Natural killer cell (primary cell): ENCODE results near the gene GATA5. TPM values are rescaled to one million over a fixed set of nuclear protein-coding genes. Genes with fewer than 3 reads are reported as not detected.

ENCODE experiments used
- ATAC-seq, 3 donors: fragments of 150-1000 bp in 2 of 3; fragments of 200-7000 bp in 1 of 3; cut with Tn5 transposase; 1 replicate in 1 of 3; 2 replicates in 2 of 3; pipeline ENCODE4 v1.10.0; 2021; ENCODE audit warnings: mild to moderate bottlenecking in 2 of 3, moderate library complexity in 2 of 3
- DNase-seq, 2 donors: peaks; one replicate each; pipeline versions ENCODE4 v3.0.0 to v3.0.0-alpha.2; 2013 to 2021; ENCODE audit warnings: mixed read lengths in 1 of 2
- H3K27ac ChIP-seq: one replicate; pipeline ENCODE4 v1.5.1; 2013; ENCODE audit warnings: mild to moderate bottlenecking, low read length
- H3K27me3 ChIP-seq: one replicate; pipeline ENCODE4 v1.6.1; 2013; ENCODE audit warnings: low read length; ENCODE audit not compliant: control insufficient read depth, insufficient read depth
- H3K36me3 ChIP-seq: one replicate; pipeline ENCODE4 v1.6.1; 2013; ENCODE audit warnings: low read length; ENCODE audit not compliant: control insufficient read depth, insufficient read depth
- H3K4me1 ChIP-seq: one replicate; pipeline ENCODE4 v1.6.1; 2013; ENCODE audit warnings: low read length; ENCODE audit not compliant: control insufficient read depth, insufficient read depth
- H3K4me3 ChIP-seq: one replicate; pipeline ENCODE4 v1.5.1; 2013; ENCODE audit warnings: low read length
- H3K9me3 ChIP-seq: one replicate; pipeline ENCODE4 v1.6.1; 2013; ENCODE audit warnings: low read length; ENCODE audit not compliant: control insufficient read depth, insufficient read depth
- H3K27ac Mint-ChIP-seq, 2 donors: one replicate each; pipeline ENCODE4 v1.8.0; 2022; ENCODE audit warnings: mild to moderate bottlenecking in 2 of 2, mixed read lengths in 2 of 2, moderate library complexity in 1 of 2
- H3K27me3 Mint-ChIP-seq, 2 donors: one replicate each; pipeline ENCODE4 v1.8.0; 2022; ENCODE audit warnings: low read depth in 2 of 2, mixed read lengths in 2 of 2
- H3K36me3 Mint-ChIP-seq: one replicate; pipeline ENCODE4 v1.8.0; 2022; ENCODE audit warnings: mixed read lengths
- H3K4me1 Mint-ChIP-seq, 2 donors: one replicate each; pipeline ENCODE4 v1.8.0; 2022; ENCODE audit warnings: mixed read lengths in 2 of 2
- H3K4me3 Mint-ChIP-seq: one replicate; pipeline ENCODE4 v1.8.0; 2022; ENCODE audit warnings: mild to moderate bottlenecking, moderate library complexity, mixed read lengths
- H3K9me3 Mint-ChIP-seq, 2 donors: one replicate each; pipeline ENCODE4 v1.8.0; 2022; ENCODE audit warnings: mixed read lengths in 2 of 2
- whole genome bisulfite sequencing: methylation state at CpG from one replicate; pipeline ENCODE4 v1.1.7; 2013; ENCODE audit warnings: missing lambda C conversion rate; ENCODE audit not compliant: insufficient coverage; 5-methylcytosine and 5-hydroxymethylcytosine counted together
- intact Hi-C: fragments of 100-400 bp; cut with micrococcal nuclease; formaldehyde crosslinking; loops from one replicate; pipeline ENCODE4 v1.14.2; 2022
- total RNA-seq, 4 donors: library from RNA; stranded (reverse); fragments of 120-200 nt in 1 of 4; gene quantifications; one replicate each; pipeline versions ENCODE4 v1.2.3 to v1.2.4, GENCODE V29; 2013 to 2022
- TF ChIP-seq, protein P1 (sequence below): fragments of 200-600 bp; IDR thresholded peaks from one replicate; pipeline ENCODE4 v1.8.0; 2022; ENCODE audit warnings: antibody characterized with exemption

GATA5 gene
- total RNA-seq, 3 donors from 2014 or later (not counting 1 experiment from before 2014, with no cell fraction given): not detected

GRCh38 chr20:62481425-62482145 lies 5.8 kb upstream of the GATA5 start:
- TF ChIP-seq, protein P1, sequence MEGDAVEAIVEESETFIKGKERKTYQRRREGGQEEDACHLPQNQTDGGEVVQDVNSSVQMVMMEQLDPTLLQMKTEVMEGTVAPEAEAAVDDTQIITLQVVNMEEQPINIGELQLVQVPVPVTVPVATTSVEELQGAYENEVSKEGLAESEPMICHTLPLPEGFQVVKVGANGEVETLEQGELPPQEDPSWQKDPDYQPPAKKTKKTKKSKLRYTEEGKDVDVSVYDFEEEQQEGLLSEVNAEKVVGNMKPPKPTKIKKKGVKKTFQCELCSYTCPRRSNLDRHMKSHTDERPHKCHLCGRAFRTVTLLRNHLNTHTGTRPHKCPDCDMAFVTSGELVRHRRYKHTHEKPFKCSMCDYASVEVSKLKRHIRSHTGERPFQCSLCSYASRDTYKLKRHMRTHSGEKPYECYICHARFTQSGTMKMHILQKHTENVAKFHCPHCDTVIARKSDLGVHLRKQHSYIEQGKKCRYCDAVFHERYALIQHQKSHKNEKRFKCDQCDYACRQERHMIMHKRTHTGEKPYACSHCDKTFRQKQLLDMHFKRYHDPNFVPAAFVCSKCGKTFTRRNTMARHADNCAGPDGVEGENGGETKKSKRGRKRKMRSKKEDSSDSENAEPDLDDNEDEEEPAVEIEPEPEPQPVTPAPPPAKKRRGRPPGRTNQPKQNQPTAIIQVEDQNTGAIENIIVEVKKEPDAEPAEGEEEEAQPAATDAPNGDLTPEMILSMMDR: no peak
- 53% methylated on average over 29 of the region's 29 CpGs for WGBS
- Mint-ChIP-seq H3K27ac (no peak overlapping the region), H3K4me1 (peaks cover 5 to 16% of the 10 kb centered on the region in 2 donors), H3K27me3 (peaks cover 50 to 54% of the 10 kb centered on the region in 2 donors), H3K36me3 (no peaks in the 10 kb centered on the region), H3K4me3 (no peak overlapping the region), H3K9me3 (no peaks in the 10 kb centered on the region)
- DNase-seq (no peak), ATAC-seq (no peak)
- no peaks in the 10 kb centered on the region for H3K9me3 ChIP-seq
- peaks cover 13% of the 10 kb centered on the region for H3K4me1 ChIP-seq
- H3K27me3 ChIP-seq: peaks cover 42% of the 10 kb centered on the region
- intact Hi-C loops: no loop called here
- no peak overlapping the region for H3K27ac ChIP-seq
- H3K4me3 ChIP-seq: no peak overlapping the region
- H3K36me3 ChIP-seq: no peaks in the 10 kb centered on the region

DNA sequence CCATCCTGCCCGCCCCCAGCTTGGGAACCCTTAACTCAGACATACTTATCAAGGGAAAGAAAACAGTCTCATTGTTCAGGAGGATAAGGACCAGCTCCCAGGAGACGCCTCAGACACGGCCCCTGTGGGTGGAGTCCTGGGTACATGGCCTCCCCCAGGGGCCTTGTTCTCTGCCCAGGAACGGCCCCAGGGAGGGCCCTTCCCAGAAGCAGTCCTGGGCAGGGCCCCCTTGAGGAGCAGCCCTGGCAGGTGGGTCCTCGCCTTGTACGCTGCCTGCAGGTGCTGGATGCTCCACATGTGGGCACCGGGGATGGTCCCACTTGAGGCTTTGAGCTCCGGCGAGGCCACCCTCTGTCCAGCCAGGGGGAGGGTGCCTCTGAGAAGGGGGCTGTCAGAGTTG lies 4.5 kb upstream of the GATA5 start:
- Mint-ChIP-seq H3K9me3 (no peaks in the 10 kb centered on the region), H3K4me3 (no peak overlapping the region), H3K4me1 (peaks cover 5 to 17% of the 10 kb centered on the region in 2 donors), H3K27me3 (peaks cover 45 to 47% of the 10 kb centered on the region in 2 donors), H3K36me3 (no peaks in the 10 kb centered on the region), H3K27ac (no peak overlapping the region)
- WGBS: 39% methylated on average over 9 of the region's 9 CpGs
- TF ChIP-seq, protein P1: no peak
- H3K27me3 ChIP-seq: peaks cover 40% of the 10 kb centered on the region
- no peak overlapping the region for H3K27ac ChIP-seq
- no peak overlapping the region for H3K4me3 ChIP-seq
- peaks cover 15% of the 10 kb centered on the region for H3K4me1 ChIP-seq
- ATAC-seq: no peak
- no peaks in the 10 kb centered on the region for H3K36me3 ChIP-seq
- intact Hi-C loops: no loop called here
- no peaks in the 10 kb centered on the region for H3K9me3 ChIP-seq
- no peak for DNase-seq

DNA sequence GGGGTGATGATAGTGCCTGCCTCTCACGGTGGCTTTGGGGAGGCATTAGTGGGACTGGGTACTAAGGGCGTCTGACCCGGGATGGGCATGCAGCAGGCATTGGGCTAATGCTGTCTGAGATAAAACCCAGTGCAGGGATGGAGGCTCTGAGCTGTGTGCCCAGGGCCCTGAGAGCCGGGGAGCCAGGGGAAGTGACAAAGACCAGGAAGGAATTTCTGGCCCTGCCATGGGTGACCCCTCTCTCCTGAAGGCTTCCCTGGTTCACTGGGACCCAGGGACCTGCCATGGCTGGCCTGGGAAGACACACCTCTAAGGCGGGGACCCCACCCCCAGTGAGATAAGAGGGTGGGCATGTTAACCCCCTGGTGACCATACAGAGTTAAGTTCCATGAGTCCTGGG lies 3.9 kb upstream of the GATA5 start:
- TF ChIP-seq, protein P1: no peak
- 34% methylated on average over 5 of the region's 5 CpGs for WGBS
- Mint-ChIP-seq H3K27ac (no peak overlapping the region), H3K27me3 (peaks cover 42 to 47% of the 10 kb centered on the region in 2 donors), H3K4me3 (no peak overlapping the region), H3K36me3 (no peaks in the 10 kb centered on the region), H3K4me1 (peaks cover 5 to 17% of the 10 kb centered on the region in 2 donors), H3K9me3 (no peaks in the 10 kb centered on the region)
- Histone ChIP-seq H3K27me3 (peaks cover 36% of the 10 kb centered on the region), H3K9me3 (no peaks in the 10 kb centered on the region), H3K4me1 (peaks cover 15% of the 10 kb centered on the region), H3K4me3 (no peak overlapping the region), H3K27ac (no peak overlapping the region), H3K36me3 (no peaks in the 10 kb centered on the region)
- DNase-seq (no peak), ATAC-seq (no peak)
- intact Hi-C loops: no loop called here

DNA sequence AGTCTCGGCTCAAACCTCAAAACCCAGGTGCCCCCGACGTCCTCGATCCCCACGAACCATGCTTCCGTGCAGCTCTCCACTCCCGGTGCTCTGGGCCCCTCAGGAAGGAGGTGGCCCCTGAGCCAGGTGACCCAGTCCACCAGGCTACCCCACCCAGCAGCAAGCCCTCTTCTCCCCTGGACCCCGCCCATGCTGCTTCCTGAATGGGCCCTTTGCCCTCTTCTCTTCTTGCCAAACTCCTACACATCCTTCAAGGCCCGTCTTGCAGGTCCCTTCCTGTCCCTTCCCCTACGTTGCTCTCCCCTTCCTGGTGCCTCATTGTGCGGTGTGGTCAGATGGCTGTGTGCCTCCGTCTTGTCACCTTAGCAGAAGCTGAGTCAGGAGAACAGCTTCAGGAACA lies 3.4 kb upstream of the GATA5 start:
- Histone ChIP-seq H3K27ac (no peak overlapping the region), H3K9me3 (no peaks in the 10 kb centered on the region), H3K4me3 (no peak overlapping the region), H3K27me3 (peaks cover 37% of the 10 kb centered on the region), H3K36me3 (no peaks in the 10 kb centered on the region), H3K4me1 (peaks cover 15% of the 10 kb centered on the region)
- H3K4me3 Mint-ChIP-seq: no peak overlapping the region
- no peak for ATAC-seq
- peaks cover 42 to 47% of the 10 kb centered on the region in 2 donors for H3K27me3 Mint-ChIP-seq
- no peak for DNase-seq
- peaks cover 5 to 17% of the 10 kb centered on the region in 2 donors for H3K4me1 Mint-ChIP-seq
- no peaks in the 10 kb centered on the region for H3K36me3 Mint-ChIP-seq
- intact Hi-C loops: no loop called here
- TF ChIP-seq, protein P1: no peak
- no peaks in the 10 kb centered on the region for H3K9me3 Mint-ChIP-seq
- 61% methylated on average over 12 of the region's 12 CpGs for WGBS
- H3K27ac Mint-ChIP-seq: no peak overlapping the region
